ENCODE results near the gene PLA2G2D.

GRCh38 chr1:20147846-20148570 is 28.7 kb upstream of the PLA2G2D start:
- TF ChIP-seq CTCF (tag by site-specific recombination; IDR thresholded peaks at IDR 0.05) (no peak), ZNF2 (tag by site-specific recombination; IDR thresholded peaks at IDR 0.05) (no peak)

Measured in HEK293 (cell line).